HG02852 (cell line): ENCODE results near the gene PLK1.
"Not testable (repeated sequence)": the region's sequence is repeated elsewhere in the genome, so short reads cannot be mapped to it uniquely, and the experiment has no call there.

ENCODE experiments used
- ATAC-seq: cut with Tn5 transposase; IDR thresholded peaks from one replicate; pipeline ENCODE4 v1.9.1; 2021; ENCODE audit warnings: mild to moderate bottlenecking, moderate library complexity; ENCODE audit not compliant: unreplicated experiment

The PLK1 gene

DNA sequence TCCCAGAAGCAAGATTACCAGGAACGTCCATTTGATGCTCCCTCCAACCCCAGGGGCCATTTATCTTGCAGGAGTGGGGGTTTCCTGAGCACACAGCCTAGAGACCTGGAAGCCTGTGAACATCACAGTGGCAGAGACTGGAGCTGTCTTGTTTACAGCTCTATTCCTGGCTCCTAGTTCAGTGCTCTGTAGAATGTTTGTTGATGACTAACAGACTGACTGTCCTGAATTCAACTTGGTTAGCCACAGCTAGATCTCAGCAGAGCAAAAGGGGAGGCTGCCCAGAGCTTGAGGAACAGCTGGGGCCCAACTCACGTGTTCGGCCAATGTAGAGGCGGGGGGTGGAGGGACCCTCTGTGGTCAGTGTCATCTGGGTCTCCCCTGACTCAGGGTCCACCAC is 27.8 kb downstream of the PLK1 start:
- ATAC-seq, result no peak

DNA sequence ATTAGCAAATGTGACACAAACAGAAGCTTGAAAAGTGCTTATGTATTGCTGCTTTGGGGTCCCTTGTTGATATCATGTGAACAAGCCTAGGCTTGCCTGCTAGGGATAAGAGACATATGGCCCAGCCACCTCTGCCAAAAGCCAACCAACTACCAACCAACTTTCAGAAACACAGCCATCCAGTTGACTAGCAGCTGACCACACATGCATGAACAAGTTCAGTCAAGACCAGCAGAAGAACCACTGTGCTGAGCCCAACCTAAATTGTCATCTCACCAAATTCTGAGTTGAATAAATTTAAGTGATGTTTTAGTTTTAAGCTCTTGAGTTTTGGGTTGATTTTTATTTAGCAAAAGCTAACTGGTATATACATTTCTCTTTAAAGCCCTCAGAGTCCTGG is 30.8 kb downstream of the PLK1 start:
- no peak for ATAC-seq

- no peak for ATAC-seq
Observed at GRCh38 chr16:23710008-23710407, 31.3 kb downstream of the PLK1 start.

GRCh38 chr16:23710504-23710903 is 31.8 kb downstream of the PLK1 start:
- no peak for ATAC-seq

GRCh38 chr16:23711785-23712184 is 33.1 kb downstream of the PLK1 start:
- no peak for ATAC-seq

DNA sequence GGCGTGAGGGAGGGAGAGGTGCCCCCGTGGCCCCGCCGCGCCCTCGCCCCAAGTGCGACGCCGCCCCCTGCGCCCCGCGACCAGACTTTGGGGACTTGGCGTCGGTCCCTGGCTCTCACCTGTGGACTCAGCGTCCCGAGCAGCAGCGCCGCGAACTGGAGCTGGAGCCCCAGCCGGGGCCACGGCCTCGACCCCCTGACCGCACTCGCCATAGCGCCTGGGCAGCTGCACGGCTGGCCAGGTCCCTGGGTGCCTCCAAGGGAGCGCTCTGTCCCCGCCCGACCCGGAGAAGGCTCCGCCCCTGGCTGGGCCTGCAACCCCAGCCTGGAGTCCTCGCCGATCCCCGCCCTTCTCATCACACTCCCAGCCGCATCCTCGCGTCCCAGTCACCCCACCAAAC is 34.3 kb downstream of the PLK1 start, which contains the start of gene ERN2:
Gene ERN2, minus strand, starts transcription at position 247 of the 400 bp plus-strand sequence. Its CDS starts 35 bp downstream, at position 212.
- ATAC-seq, result no peak

GRCh38 chr16:23716484-23716883 is 37.8 kb downstream of the PLK1 start:
- no peak for ATAC-seq

GRCh38 chr16:23722613-23723240 is 44.0 kb downstream of the PLK1 start:
- ATAC-seq, result not testable (repeated sequence)

GRCh38 chr16:23724096-23724784 is 45.6 kb downstream of the PLK1 start:
- no peak for ATAC-seq

- ATAC-seq, result no peak
Observed at GRCh38 chr16:23724785-23725131, 46.1 kb downstream of the PLK1 start.

- no peak for ATAC-seq
Observed at GRCh38 chr16:23726710-23727109, 48.0 kb downstream of the PLK1 start.

GRCh38 chr16:23728112-23728477 is 49.4 kb downstream of the PLK1 start:
- no peak for ATAC-seq

GRCh38 chr16:23729503-23730424 is 51.1 kb downstream of the PLK1 start:
- no peak for ATAC-seq

- no peak for ATAC-seq
Observed at GRCh38 chr16:23734176-23734893, 55.6 kb downstream of the PLK1 start.

GRCh38 chr16:23737423-23738028 is 58.8 kb downstream of the PLK1 start:
- not testable (repeated sequence) for ATAC-seq

DNA sequence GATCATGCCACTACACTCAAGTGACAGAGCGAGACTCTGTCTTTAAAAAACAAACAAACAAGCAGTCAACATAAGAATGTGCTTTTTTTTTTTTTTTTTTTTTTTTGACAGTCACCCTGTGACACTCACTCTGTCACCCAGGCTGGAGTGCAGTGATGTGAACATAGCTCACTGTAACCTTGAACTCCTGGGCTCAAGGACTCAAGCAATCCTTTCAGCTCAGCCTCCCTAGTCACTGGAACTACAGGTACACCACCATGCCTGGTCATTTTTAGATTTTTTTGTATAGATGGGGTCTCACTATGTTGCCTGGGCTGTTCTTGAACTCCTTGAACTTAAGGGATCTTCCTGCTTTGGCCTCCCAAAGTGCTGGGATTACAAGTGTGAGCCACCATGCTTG is 60.8 kb downstream of the PLK1 start:
- no peak for ATAC-seq
